Adrenal gland (tissue), 12 donors: ENCODE measurements around the gene TJP3. TPM values are rescaled to one million over a fixed set of nuclear protein-coding genes. Genes with fewer than 3 reads are reported as not detected.
A peak's percentile ranks its signal among the peaks of the same experiment; 100 is the strongest.

Experiments
- DNase-seq, 7 donors: peaks; one replicate each; pipeline ENCODE4 v3.0.0-alpha.2; 2019 to 2020
- H3K27ac ChIP-seq, 5 donors: fragments of 200-600 bp; sonication (generic) in 4 of 5; 1 replicate in 3 of 5; 2 replicates in 2 of 5; pipeline versions ENCODE4 v1.5.1 to v1.8.0; 2016 to 2020; ENCODE audit warnings: mild to moderate bottlenecking in 1 of 5
- H3K27me3 ChIP-seq: fragments of 200-600 bp; 2 replicates; pipeline ENCODE4 v1.8.0; 2021
- H3K36me3 ChIP-seq, 2 donors: fragments of 200-600 bp; replicated peaks in 1 of 2; 1 replicate in 1 of 2; 2 replicates in 1 of 2; pipeline versions ENCODE4 v1.5.1 to v1.8.0; 2018 to 2022
- H3K4me1 ChIP-seq, 2 donors: fragments of 200-600 bp; replicated peaks in 1 of 2; 1 replicate in 1 of 2; 2 replicates in 1 of 2; pipeline versions ENCODE4 v1.5.1 to v1.8.0; 2018 to 2021
- H3K4me3 ChIP-seq, 4 donors: fragments of 200-600 bp; sonication (generic) in 3 of 4; one replicate each; pipeline ENCODE4 v1.5.1; 2016 to 2018
- H3K9me3 ChIP-seq, 3 donors: fragments of 200-600 bp; sonication (generic) in 1 of 3; replicated peaks in 1 of 3; 1 replicate in 2 of 3; 2 replicates in 1 of 3; pipeline versions ENCODE4 v1.5.1 to v1.8.0; 2016 to 2021
- POLR2A ChIP-seq, 2 donors: fragments of 450-650 bp; IDR thresholded peaks; one replicate each; pipeline ENCODE4 v1.6.1; 2017; ENCODE audit warnings: antibody characterized with exemption in 2 of 2, mild to moderate bottlenecking in 2 of 2, moderate library complexity in 1 of 2
- WGBS, 4 donors: extraction: QIAGEN DNeasy Blood & Tissue Kit in 2 of 4; methylation state at CpG; one replicate each; pipeline versions ENCODE4 v1.1.5 to v1.1.7; 2013 to 2017; 5-methylcytosine and 5-hydroxymethylcytosine counted together
- intact Hi-C, 2 donors: fragments of 100-400 bp; cut with DNase I; formaldehyde crosslinking; loops; one replicate each; pipeline versions ENCODE4 v1.14.1 to v1.15.0; 2022 to 2023
- polyA plus RNA-seq, 3 donors: library from polyadenylated mRNA; stranded (reverse); fragments of 200-250 nt in 2 of 3; fragments of 350-450 nt in 1 of 3; fragmentation: Illumina TruSeq in 1 of 3; extraction: RNeasy Lipid Tissue Mini Kit (QIAGEN cat#74804) in 1 of 3; gene quantifications; one replicate each; pipeline ENCODE4 v1.2.3, GENCODE V29; 2013 to 2014
- total RNA-seq, 9 donors: library from RNA; depleted of rRNA in 4 of 9; stranded (reverse); fragments of >200 nt in 4 of 9; fragments of 120-200 nt in 1 of 9; fragmentation: NEBNext Ultra II Directional in 1 of 9; extraction: Animal tissue kit (Norgen Biotek cat#: 25700) in 1 of 9; gene quantifications; one replicate each; pipeline versions ENCODE4 v1.1.0 to v1.2.4, GENCODE V29; 2013 to 2023
- TF ChIP-seq, protein P1 (sequence below), 6 experiments: fragments of 450-650 bp in 4 of 6; fragments of 200-600 bp in 2 of 6; sonication (generic) in 1 of 6; IDR thresholded peaks; 1 replicate in 5 of 6; 2 replicates in 1 of 6; pipeline versions ENCODE4 v1.5.1 to v1.8.0; 2016 to 2021; ENCODE audit warnings: antibody characterized with exemption in 6 of 6, mild to moderate bottlenecking in 2 of 6, moderate library complexity in 1 of 6
- donor health status: healthy with polysubstance abuse.
- donor health status: Bipolar disorder and iron deficiency.
- donor health status: DM: yes; HTN: yes; CAD: no.
- donor health status: DM: no; HTN: no; CAD: no.
- donor health status: DM: no; HTN: no; CAD: no.
- donor health status: DM: yes; HTN: yes; CAD: no.

Gene TJP3
- total and polyA plus RNA-seq, 12 donors = 0.07 to 2.5 (median 0.24) TPM; not detected in 6

DNA sequence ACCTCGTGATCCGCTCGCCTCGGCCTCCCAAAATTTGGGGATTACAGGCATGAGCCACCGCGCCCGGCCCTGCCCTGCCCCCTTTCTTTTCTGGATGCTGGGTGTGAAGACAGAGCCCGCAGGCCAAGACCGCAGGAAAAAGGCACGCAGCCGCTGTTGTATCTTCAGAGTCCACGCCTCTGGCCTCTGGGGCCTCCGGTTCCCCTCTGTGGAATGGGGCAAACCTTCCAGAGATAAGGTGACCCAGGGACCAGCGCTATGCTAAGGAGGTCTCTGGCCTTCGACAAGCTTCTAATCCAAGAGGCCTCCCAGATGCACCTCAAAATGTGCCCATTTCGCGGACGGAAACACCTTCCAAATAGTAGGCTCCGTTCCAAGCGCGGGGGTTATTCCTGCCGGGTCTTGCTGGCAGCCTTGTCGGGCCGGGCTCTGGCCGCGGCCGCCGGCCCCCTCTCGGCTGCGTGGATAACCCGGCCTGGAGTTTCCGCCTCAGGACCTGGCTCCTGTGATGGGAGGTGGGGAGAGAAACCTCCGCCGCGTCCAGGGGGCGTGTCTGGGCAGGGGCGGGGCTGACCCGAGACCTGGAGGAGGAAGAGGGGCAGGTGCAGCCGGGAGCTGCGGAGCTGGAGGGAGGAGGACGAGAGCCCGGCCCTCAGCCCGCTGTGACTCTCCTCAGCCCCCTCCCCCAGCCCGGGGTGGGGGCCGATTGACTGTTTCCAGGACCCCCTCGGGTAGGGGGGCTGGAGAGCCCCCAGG, 13.1 kb downstream of the TJP3 start:
- DNase-seq = peak; percentile 73 to 86 (median 78)
- 16 to 70% (median 27%) methylated on average over 12 to 46 of the region's 46 CpGs for WGBS, 4 donors
- Histone ChIP-seq H3K27ac (no peak overlapping the region), H3K4me1 (peaks cover 0 to 9% of the 10 kb centered on the region in 2 donors), H3K36me3 (no peaks in the 10 kb centered on the region), H3K27me3 (peaks cover 36% of the 10 kb centered on the region), H3K4me3 (peak overlapping the region in 1 of 4 donors; percentile 29), H3K9me3 (no peaks in the 10 kb centered on the region)
- TF ChIP-seq, protein P1, sequence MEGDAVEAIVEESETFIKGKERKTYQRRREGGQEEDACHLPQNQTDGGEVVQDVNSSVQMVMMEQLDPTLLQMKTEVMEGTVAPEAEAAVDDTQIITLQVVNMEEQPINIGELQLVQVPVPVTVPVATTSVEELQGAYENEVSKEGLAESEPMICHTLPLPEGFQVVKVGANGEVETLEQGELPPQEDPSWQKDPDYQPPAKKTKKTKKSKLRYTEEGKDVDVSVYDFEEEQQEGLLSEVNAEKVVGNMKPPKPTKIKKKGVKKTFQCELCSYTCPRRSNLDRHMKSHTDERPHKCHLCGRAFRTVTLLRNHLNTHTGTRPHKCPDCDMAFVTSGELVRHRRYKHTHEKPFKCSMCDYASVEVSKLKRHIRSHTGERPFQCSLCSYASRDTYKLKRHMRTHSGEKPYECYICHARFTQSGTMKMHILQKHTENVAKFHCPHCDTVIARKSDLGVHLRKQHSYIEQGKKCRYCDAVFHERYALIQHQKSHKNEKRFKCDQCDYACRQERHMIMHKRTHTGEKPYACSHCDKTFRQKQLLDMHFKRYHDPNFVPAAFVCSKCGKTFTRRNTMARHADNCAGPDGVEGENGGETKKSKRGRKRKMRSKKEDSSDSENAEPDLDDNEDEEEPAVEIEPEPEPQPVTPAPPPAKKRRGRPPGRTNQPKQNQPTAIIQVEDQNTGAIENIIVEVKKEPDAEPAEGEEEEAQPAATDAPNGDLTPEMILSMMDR (IDR thresholded peaks at IDR 0.05) = peak in 1 of 6 experiments; percentile 37
- TF ChIP-seq POLR2A (IDR thresholded peaks at IDR 0.05) = peak in 1 of 2 donors; percentile 94
- intact Hi-C loops = no loop called here

DNA sequence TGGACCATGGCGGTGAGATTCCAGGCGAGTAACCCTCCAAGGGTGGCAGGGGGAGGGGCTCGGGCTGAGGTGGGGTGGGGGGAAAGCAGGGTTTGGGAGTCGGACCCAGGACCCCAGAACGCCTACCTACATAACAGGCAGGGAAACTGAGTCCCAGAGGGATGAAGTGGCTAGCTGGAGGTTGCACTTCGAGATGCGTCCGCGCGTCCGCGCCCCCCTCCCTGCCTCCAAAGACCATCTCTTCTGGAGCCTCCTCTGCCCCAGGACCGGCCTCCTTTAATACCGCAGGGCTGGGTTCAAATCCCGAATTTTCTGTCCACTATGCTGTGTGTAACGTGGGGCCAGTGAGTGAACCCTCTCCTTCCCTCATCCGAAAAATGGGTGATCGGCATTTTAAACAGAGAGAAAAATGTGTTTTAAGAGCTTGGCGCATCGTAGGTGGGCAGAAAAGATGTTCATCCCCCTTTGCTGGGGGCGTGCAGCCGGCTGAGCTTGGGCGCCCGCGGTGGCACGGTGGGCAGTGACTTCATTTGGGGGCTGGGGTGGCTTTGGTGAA, 13.8 kb downstream of the TJP3 start:
- Histone ChIP-seq H3K27ac (no peak overlapping the region), H3K27me3 (peaks cover 36% of the 10 kb centered on the region), H3K4me3 (peak overlapping the region in 1 of 4 donors; percentile 29), H3K4me1 (peaks cover 0 to 9% of the 10 kb centered on the region in 2 donors), H3K36me3 (no peaks in the 10 kb centered on the region), H3K9me3 (no peaks in the 10 kb centered on the region)
- intact Hi-C loops = no loop called here
- no peak for DNase-seq
- 2 to 7% (median 3%) methylated on average over 6 to 26 of the region's 26 CpGs for WGBS, 4 donors
- TF ChIP-seq POLR2A (IDR thresholded peaks at IDR 0.05) = no peak
- TF ChIP-seq, protein P1 (IDR thresholded peaks at IDR 0.05) = no peak

DNA sequence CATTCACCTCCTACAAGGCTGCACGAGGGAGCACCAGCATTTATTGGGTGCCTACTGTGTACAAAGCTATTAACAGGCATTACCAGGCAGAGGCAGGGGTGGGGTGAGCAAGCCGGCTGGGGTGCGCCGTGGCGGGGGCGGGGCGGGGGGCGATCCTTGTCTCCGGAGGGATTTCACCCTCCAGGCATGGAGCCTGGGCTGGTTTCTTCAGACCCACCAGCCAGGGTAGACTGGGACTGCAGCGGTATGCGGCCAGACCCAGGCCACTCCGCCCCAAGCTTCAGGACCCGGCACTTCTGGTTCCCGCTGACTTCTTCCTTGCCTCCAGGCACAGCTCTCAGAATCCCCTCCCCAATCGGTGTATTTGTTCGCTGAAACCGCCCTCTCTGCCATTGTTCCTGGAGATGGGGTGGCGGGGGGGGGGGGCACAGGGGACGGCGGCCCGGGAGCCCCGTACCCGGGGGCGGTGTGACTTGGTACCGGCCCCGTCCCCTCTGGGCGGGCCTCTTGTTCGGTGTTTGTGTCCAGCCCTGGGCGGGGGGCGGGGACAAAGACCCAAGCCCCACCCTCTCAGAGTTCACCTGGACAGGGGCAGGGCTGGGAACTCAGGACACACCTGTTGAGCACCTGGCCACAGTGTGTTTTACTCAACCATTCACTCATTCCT, 14.4 kb downstream of the TJP3 start:
- no peak overlapping the region for H3K4me3 ChIP-seq

DNA sequence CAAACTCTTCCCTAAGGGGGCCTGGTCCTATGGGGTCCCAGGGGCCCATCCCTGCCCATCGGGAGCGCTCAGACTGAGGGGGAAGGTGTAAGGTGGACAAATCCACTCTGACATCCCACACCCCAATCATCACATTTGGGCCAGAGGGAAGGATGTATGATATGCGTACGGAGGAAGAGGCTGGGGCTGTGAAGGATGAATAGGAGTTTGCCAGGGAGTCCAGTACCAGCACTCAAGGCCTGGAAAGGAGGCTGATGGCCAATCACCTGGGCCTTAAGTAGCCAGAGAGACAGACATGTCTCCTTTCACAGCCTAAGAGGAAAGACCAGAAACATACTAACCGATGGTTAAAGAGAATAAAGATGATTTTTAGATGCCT, 14.9 kb downstream of the TJP3 start:
- WGBS, 4 donors = 75 to 86% (median 81%) methylated on average over 5 of the region's 5 CpGs

More for the DNA sequence above, 14.4 kb downstream of the TJP3 start:
- Histone ChIP-seq H3K4me1 (peaks cover 0 to 9% of the 10 kb centered on the region in 2 donors), H3K27me3 (peaks cover 36% of the 10 kb centered on the region), H3K27ac (no peak overlapping the region), H3K9me3 (no peaks in the 10 kb centered on the region), H3K36me3 (no peaks in the 10 kb centered on the region)
- no peak for DNase-seq
- 0 to 4% (median 3%) methylated on average over 1 to 30 of the region's 30 CpGs for WGBS, 4 donors
- intact Hi-C loops = no loop called here
- TF ChIP-seq POLR2A (IDR thresholded peaks at IDR 0.05) = no peak
- TF ChIP-seq, protein P1 (IDR thresholded peaks at IDR 0.05) = no peak

More for the DNA sequence above, 14.9 kb downstream of the TJP3 start:
- peaks cover 0 to 9% of the 10 kb centered on the region in 2 donors for H3K4me1 ChIP-seq
- H3K9me3 ChIP-seq = no peaks in the 10 kb centered on the region
- intact Hi-C loops = no loop called here
- no peak overlapping the region for H3K27ac ChIP-seq
- no peak for TF ChIP-seq POLR2A (IDR thresholded peaks at IDR 0.05)
- TF ChIP-seq, protein P1 (IDR thresholded peaks at IDR 0.05) = no peak
- no peak overlapping the region for H3K4me3 ChIP-seq
- no peak for DNase-seq
- H3K27me3 ChIP-seq = peaks cover 36% of the 10 kb centered on the region
- H3K36me3 ChIP-seq = no peaks in the 10 kb centered on the region
